ENCODE data around the gene COQ8B.

Gene COQ8B

GRCh38 chr19:40756502-40757110 lies 39.9 kb upstream of the COQ8B start:
- TF ChIP-seq EZH2phosphoT487 (IDR thresholded peaks at IDR 0.05; ENCODE audit: borderline replicate concordance, low read length) (no peak), CTCF (IDR thresholded peaks at IDR 0.05; ENCODE audit: low read depth, low read length, poor library complexity, severe bottlenecking) (no peak)
- Histone ChIP-seq H3K4me2 (ENCODE audit: low read length) (peak overlapping the region; percentile 11; the same call in 1 of the 2 replicates), H3F3A (ENCODE audit: control insufficient read depth, insufficient read depth) (peaks cover 2% of the 10 kb centered on the region; the same call in 1 of the 2 replicates), H3K27me3 (ENCODE audit: control insufficient read depth, low read length) (no peaks in the 10 kb centered on the region), H4K20me1 (ENCODE audit: control insufficient read depth, insufficient read depth, low read depth, low read length) (peaks cover 33% of the 10 kb centered on the region), H3K9me3 (ENCODE audit: control insufficient read depth, insufficient read depth, low read length) (no peaks in the 10 kb centered on the region), H3K4me1 (ENCODE audit: control insufficient read depth, low read length) (peaks cover 40% of the 10 kb centered on the region), H3K27ac (ENCODE audit: low read depth, low read length) (no peak overlapping the region), H3K4me3 (ENCODE audit: low read length) (no peak overlapping the region), H3K9me2 (replicated peaks; ENCODE audit: control insufficient read depth, low read length) (no peaks in the 10 kb centered on the region), H3K36me3 (ENCODE audit: control insufficient read depth, low read length) (peaks cover 87% of the 10 kb centered on the region), H3K79me2 (ENCODE audit: control insufficient read depth, low read length) (peaks cover 90% of the 10 kb centered on the region)

GRCh38 chr19:40755791-40756190 lies 39.1 kb upstream of the COQ8B start:
- peak overlapping the region; percentile 70; the same call in 1 of the 2 replicates for H3K4me2 ChIP-seq (ENCODE audit: low read length)
- H3K36me3 ChIP-seq (ENCODE audit: control insufficient read depth, low read length), result peaks cover 85% of the 10 kb centered on the region

GRCh38 chr19:40755248-40755624 lies 38.5 kb upstream of the COQ8B start:
- H3K4me2 ChIP-seq (ENCODE audit: low read length), result peak overlapping the region; percentile 70
- no peaks in the 10 kb centered on the region for H3K27me3 ChIP-seq (ENCODE audit: control insufficient read depth, low read length)
- peaks cover 86% of the 10 kb centered on the region for H3K79me2 ChIP-seq (ENCODE audit: control insufficient read depth, low read length)
- peak overlapping the region; percentile 24; the same call in 1 of the 2 replicates for H3K4me3 ChIP-seq (ENCODE audit: low read length)
- no peaks in the 10 kb centered on the region for H3K9me2 ChIP-seq (replicated peaks; ENCODE audit: control insufficient read depth, low read length)
- H3K9me3 ChIP-seq (ENCODE audit: control insufficient read depth, insufficient read depth, low read length), result no peaks in the 10 kb centered on the region
- H3K36me3 ChIP-seq (ENCODE audit: control insufficient read depth, low read length), result peaks cover 80% of the 10 kb centered on the region
- TF ChIP-seq EZH2phosphoT487 (IDR thresholded peaks at IDR 0.05; ENCODE audit: borderline replicate concordance, low read length), result no peak
- H4K20me1 ChIP-seq (ENCODE audit: control insufficient read depth, insufficient read depth, low read depth, low read length), result peaks cover 33% of the 10 kb centered on the region
- H3K27ac ChIP-seq (ENCODE audit: low read depth, low read length), result no peak overlapping the region
- H3F3A ChIP-seq (ENCODE audit: control insufficient read depth, insufficient read depth), result peaks cover 2% of the 10 kb centered on the region; the same call in 1 of the 2 replicates
- peaks cover 40% of the 10 kb centered on the region for H3K4me1 ChIP-seq (ENCODE audit: control insufficient read depth, low read length)

More at GRCh38 chr19:40755791-40756190, 39.1 kb upstream of the COQ8B start:
- Histone ChIP-seq H3F3A (ENCODE audit: control insufficient read depth, insufficient read depth) (peaks cover 2% of the 10 kb centered on the region; the same call in 1 of the 2 replicates), H3K9me3 (ENCODE audit: control insufficient read depth, insufficient read depth, low read length) (no peaks in the 10 kb centered on the region), H3K4me1 (ENCODE audit: control insufficient read depth, low read length) (peaks cover 40% of the 10 kb centered on the region), H4K20me1 (ENCODE audit: control insufficient read depth, insufficient read depth, low read depth, low read length) (peaks cover 33% of the 10 kb centered on the region), H3K27ac (ENCODE audit: low read depth, low read length) (no peak overlapping the region), H3K79me2 (ENCODE audit: control insufficient read depth, low read length) (peaks cover 92% of the 10 kb centered on the region), H3K4me3 (ENCODE audit: low read length) (peak overlapping the region; percentile 24; the same call in 1 of the 2 replicates), H3K27me3 (ENCODE audit: control insufficient read depth, low read length) (no peaks in the 10 kb centered on the region), H3K9me2 (replicated peaks; ENCODE audit: control insufficient read depth, low read length) (no peaks in the 10 kb centered on the region)
- TF ChIP-seq CTCF (IDR thresholded peaks at IDR 0.05; ENCODE audit: low read depth, low read length, poor library complexity, severe bottlenecking), result no peak
- TF ChIP-seq EZH2phosphoT487 (IDR thresholded peaks at IDR 0.05; ENCODE audit: borderline replicate concordance, low read length), result no peak

- H3K27me3 ChIP-seq (ENCODE audit: control insufficient read depth, low read length), result no peaks in the 10 kb centered on the region
- H3K36me3 ChIP-seq (ENCODE audit: control insufficient read depth, low read length), result peaks cover 81% of the 10 kb centered on the region
- H3K4me2 ChIP-seq (ENCODE audit: low read length), result peak overlapping the region; percentile 70
- peaks cover 42% of the 10 kb centered on the region for H3K4me1 ChIP-seq (ENCODE audit: control insufficient read depth, low read length)
- peak overlapping the region; percentile 63 for H3K4me3 ChIP-seq (ENCODE audit: low read length)
- peaks cover 33% of the 10 kb centered on the region for H4K20me1 ChIP-seq (ENCODE audit: control insufficient read depth, insufficient read depth, low read depth, low read length)
- no peaks in the 10 kb centered on the region for H3K9me2 ChIP-seq (replicated peaks; ENCODE audit: control insufficient read depth, low read length)
- TF ChIP-seq CTCF (IDR thresholded peaks at IDR 0.05; ENCODE audit: low read depth, low read length, poor library complexity, severe bottlenecking), result no peak
- no peak for TF ChIP-seq EZH2phosphoT487 (IDR thresholded peaks at IDR 0.05; ENCODE audit: borderline replicate concordance, low read length)
- H3K79me2 ChIP-seq (ENCODE audit: control insufficient read depth, low read length), result peaks cover 87% of the 10 kb centered on the region
- H3K9me3 ChIP-seq (ENCODE audit: control insufficient read depth, insufficient read depth, low read length), result no peaks in the 10 kb centered on the region
- peaks cover 2% of the 10 kb centered on the region; the same call in 1 of the 2 replicates for H3F3A ChIP-seq (ENCODE audit: control insufficient read depth, insufficient read depth)
- H3K27ac ChIP-seq (ENCODE audit: low read depth, low read length), result 0 out of 2 replicates have a peak overlapping the region, but pooled peaks have one; percentile 10
Measured at GRCh38 chr19:40754611-40755247, 38.0 kb upstream of the COQ8B start.

Data from DOHH2 (cell line).